SHP77 (cell line): Measurements from ENCODE around the gene TTN.

Source experiments
- DNase-seq, 2 experiments: peaks; one replicate each; lab custom pipeline; 2025; lab: John Stamatoyannopoulos, UW

TTN gene

DNA sequence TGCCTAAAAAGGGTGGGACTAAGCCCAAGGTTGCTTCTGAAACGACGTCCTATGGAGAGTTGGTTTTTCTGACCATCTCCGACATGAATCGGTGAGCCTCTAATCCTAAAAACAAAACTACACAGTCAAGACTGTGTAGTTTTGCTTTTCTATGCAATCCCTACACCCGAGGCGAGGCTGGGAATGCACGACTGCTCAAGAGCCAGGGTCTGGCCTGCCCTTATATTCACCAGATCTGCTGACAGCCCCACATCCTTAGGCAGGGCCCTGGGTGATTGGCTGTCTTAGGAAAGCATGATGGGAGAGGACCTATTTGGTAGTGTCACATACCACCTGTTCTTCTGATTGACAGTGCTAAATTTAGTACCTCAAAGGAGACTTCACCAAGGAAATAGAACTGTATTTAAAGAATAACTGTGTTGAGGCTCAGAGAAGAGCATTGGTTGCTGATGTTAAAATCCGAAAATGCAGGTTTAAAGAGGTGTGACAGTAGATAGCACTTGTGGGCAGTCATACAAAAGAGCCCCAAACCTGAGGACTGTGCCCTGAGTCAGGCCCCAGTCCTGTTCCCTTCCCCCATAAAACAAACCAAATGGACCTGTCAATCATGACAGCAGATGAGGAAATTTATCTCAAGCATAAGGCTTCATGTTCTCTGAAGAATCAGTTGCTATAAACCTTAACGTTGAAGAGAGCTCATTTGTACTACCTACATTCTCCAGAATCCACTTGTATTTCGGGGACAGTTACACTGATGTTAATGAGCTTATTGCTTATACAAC lies at the start of gene TTN:
Gene TTN, minus strand, starts transcription at position 197 of the 782 bp plus-strand sequence. CDS start 2,781 bp downstream, outside the sequence.
- no peak for DNase-seq

DNA sequence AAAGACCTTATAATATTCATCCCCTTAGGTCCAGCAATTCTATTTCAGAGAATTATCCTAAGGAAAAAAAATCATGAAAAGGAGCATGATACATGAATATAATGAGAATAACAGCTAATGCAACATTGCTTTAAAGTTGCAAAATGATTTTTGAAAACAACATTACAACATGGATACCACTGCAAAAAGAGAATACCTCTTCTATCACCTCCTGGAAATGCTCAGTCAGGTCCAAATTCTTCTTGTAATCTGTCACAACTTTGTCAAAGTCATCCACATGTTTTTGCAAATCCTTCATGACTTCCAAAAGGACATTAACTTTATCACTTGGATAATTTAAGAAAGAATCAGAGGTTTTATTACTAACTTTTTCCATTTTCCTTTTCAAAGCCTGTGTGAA lies 47.9 kb upstream of the TTN start:
- no peak for DNase-seq

DNA sequence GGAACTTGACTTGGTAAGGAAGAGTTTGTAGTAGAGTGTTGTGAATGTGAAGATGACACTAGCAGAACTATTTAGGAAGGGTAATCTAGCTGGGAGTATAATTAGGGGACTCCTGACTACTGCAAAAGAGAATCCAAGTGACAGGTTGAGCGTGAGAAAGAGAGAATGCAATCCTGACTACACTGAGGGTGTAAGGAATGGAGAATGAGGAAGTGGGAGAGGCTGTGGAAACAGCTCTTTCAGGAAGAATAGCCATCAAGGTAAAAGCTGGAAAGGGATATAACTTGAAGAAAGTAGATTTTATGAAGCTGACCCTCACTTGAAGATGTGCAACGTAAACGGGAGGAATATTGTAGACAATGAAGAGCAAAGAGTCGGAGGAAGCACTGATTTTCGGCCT lies 41.1 kb upstream of the TTN start:
- DNase-seq: no peak

DNA sequence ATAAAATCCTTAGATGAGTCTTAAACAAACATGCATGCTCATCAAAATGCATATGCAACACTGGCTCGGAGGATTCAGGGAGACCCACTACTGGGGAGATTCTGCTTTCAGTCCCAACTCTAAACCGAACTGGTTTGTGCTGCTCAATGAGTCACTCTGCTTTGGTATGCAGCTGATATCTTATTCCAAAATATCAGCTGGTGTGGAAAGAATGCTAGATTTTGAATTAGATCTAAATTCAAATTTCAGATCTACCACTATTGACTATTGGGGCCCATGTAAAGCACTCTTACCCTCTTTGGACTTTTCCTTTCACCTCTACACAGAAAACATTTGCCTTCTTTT lies 39.2 kb upstream of the TTN start:
- no peak for DNase-seq

DNA sequence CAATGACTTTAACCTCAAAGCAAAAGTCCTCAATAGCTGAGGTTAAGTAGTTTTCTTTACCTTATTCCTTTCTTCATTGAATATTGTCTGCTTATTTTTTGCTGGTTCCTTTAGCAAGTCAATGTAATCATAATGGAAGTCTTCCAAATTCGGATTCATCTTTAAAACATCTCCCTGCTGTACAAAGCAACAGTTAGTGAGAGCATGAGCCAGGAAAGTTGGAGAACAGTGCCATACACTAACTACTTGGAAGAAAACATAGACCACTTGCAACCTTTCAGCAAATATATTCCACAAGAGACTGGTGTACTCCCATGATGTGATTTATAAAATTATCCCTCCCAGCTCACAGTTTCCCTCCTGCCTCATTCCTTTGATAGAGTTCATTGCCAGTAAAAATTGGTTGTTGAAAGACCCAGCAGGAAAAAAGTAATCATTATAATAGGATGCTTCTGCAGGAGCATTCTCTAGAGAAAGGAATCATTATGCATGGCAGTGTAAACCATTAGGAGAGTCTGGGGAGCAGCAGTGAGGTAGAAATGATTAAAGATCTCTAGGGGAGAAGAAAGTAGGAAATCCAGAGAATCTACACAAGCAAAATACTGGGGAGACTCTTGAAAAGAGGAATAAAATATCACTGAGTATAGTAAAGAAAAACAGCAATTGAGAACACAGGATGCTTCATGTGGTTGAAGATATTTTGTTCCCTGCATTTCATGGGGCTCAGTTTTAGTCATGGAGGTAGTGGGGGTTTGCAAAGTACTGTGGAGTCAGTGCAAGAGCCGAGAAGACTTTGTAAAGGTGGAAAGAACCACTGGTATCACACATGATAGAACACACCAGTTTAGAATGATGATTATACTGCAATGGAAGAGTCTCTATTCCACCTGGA lies 38.6 kb upstream of the TTN start:
- DNase-seq: no peak

DNA sequence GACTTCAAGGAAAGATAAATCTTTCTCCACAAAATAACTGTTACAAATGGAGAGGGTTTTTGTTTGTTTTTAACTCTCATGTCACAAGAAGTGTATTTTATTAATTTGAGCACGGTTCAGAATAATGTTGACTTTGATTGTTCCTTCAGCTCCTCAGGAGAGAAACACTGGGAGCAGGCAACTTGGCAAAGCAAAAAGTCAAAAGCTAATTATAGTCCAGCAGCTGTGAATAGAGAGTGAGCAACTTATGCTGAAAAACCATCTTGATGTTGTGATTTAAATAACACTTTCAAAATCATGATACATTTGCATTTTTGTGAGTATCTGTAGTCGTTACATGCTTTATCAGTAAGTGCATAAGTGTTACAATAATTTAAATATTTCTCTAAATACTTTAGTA lies 37.5 kb upstream of the TTN start:
- DNase-seq: no peak

DNA sequence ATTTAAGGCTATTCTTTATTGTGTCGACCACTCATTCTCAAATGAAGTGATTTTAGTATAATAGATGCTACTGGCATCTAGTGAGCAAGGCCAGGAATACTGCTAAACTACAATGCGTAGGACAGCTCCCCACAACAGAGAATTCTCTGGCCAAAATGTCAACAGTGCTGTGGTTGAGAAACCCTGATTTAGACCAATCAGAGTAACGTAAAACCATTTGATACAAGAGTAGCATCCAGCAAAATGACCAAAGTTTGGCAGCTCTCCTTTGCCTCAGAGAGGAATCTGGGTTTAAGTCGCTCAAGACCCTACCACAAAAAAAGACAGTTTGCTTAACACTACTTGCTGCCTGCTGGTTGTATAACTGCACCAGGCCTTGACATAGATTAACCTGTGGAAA lies 37.0 kb upstream of the TTN start:
- no peak for DNase-seq

DNA sequence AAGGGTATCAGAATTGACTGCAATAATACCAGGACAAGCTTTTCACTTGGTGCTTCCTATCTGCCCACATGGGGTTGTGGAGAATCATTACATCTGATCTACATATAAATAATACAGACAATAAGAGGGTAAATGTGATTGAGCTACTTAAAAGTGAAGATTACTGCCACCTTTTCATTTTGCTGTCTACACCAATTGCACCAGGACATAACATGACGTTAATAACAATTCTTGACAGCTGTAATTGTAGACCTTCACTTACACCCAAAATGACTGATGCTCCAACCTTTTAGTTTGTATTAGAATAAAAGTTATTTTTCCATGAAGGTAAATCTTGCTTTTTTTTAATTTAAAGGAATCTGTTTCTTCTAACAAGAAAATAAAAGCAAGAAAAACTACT lies 36.5 kb upstream of the TTN start:
- no peak for DNase-seq

DNA sequence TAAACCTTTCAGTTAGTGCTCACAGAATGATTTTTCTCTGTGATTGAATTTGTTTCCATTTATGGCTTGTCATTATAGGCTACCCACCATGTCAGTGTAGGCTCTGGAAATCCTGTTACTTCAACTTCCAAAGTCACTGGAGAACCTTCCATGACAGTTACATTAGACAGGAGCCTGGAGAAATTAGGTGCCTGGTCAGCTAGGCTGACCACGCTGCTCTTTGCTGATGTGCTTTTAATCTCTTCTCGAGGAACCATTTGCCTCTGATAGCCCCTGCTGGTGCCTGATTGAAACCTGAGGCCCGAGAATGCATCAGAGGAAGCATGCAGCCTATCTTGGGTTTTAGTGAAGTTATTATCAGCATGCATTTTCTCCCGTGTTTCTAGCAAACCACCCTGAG lies 29.6 kb upstream of the TTN start:
- no peak for DNase-seq

DNA sequence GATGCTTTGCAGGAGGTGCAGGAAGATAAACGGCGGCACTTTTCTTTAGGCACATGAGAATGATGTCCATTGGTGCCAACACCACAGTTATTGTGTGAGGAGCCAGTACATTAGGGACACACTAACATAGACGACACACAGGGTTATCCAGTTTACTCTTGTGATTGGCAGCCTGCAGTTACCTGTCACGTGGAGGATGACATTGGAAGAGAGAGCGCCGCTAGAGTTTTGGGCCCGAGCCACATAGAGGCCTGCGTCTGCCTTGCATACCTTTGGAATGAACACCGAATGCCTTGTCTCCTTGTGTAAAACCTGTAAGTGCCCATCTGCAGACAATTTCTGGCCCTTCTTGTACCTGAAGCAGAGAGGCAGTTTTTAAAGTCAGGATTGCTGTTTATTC lies 26.9 kb upstream of the TTN start:
- DNase-seq: no peak

DNA sequence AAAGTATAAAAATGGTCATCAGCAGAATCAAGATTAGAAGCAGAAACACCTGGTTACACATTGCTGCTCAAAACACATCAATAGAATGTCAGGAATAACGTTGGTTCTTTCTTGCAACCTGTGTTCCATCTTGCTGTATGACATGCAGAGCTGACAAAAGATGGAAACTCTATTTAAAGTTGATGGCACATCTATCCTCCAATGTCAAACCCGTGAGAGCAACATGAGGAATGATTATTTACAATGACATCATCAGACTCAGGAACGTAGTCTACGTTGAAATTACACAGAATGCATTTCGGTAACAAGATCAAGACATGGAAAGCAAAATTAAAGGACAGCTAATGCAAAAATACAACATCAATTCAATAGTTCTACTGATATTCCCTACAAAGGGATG lies 26.2 kb upstream of the TTN start:
- DNase-seq: no peak

DNA sequence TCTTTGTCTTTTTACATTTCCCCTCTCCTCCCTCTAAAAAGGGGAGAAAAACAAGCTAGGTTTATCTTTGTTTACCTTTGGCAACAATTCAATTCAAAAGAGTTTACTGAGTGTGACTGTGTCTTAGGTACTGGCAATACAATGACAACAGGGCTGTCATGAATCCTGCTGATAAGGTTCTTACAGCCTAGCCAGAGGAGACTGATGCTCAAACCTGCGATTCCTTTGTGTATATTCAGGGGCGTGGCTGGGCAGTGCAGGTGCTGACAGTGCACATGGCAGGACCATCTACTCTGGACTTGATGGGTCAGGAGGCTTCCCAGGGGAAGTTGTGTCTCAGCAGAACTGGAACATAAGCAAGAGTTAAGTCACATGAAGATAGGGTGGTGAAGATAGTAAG lies 23.2 kb upstream of the TTN start:
- DNase-seq: no peak

DNA sequence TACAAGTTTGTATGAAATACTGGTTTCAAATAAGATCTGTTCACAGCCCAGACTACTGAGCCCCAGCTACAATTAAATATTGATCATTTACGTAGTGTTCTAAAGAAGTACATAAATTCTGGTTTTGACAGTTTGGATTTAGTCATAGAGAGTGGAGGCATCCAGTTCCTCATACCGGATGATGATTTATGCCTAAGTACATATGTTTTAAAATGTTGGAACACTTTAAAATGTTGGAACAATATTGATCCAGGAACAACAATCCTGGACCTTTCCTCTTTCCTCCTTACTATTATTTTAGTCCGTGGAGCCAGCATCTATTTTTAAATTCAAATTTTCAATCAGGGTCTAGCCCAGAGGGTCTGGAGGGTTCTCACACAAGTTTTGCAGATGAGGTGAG lies 22.8 kb upstream of the TTN start:
- no peak for DNase-seq

DNA sequence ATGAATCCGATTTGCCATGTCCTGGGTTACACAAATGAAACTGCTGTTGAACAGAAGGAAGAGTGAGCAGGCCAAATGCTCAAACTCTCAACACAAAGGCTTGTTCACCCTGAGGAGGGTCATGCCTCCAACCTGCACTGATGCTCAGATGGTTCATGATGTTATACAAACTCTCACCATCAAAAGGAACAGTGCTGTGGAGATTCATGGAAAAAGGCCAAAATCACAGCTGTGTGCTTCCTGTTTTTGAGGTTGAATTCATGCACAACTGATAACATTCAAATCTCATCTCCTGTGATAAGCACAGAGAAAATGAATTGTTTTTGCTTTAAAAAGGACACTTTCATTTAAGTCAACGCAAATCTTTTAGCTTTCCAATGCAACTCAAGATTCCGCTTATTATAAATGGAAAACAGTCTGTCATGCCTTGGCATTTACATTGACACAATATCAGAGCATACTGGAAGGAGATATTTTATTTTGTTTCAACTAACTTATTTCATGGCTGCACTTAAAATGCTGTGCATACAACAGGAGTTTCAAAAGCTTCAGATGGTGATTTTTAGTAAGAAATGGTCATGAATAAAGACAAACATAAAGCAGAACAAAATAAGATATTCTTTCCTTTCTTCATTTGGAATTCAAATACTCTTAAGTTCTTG lies 22.2 kb upstream of the TTN start:
- no peak for DNase-seq

DNA sequence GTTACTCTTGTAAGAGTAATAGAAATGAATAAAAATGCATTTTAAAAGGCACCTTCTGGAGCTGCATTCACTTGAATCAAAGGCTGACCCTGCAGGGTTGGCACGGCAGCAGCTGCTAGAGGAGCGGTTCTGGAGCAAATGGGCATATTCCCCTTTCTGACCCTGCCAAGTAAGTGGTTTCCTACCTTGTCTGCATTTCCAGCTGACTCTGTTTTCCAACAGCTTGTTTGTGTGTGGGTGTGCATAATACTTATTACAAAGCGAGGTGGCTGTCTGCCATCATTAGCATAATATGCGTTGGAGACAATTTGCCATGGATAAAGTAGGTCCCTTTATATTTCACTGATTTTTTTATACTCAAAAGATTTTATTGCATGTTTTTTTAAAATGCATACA lies 21.3 kb upstream of the TTN start:
- no peak for DNase-seq

DNA sequence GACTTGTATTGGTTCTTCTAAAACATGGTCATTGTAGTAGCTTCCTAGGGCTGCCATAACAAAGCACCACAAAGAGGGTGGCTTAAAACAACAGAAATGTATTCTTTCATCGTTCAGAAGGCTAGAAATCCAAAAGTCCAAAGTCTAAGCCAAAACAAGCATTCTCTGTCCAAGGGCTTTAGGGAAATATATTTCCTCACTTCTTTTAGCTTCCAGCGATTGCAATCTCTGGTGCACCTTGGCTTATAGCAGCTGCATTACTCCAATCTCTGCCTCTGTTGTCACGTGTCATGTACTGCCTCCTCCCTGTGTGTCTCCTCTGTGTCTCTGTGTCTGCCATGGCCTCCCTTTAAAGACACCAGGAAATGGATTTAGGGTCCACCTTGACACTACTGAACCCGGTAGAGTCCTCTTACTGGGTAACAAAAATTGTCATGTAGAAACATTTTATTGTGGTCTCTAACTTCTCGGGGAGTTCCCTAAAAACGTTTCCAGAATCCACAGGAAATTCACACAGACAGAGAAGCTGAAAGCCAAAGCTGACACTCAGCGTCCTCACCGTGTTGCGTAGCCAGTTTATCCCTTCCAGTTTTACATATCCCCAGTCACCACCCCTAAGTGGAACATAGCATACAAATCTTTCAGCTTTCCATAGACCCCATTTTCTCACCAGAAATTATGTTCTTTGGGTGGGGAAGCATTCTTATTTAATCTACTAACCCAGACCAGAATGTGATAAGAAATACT lies 20.7 kb upstream of the TTN start:
- DNase-seq: no peak

DNA sequence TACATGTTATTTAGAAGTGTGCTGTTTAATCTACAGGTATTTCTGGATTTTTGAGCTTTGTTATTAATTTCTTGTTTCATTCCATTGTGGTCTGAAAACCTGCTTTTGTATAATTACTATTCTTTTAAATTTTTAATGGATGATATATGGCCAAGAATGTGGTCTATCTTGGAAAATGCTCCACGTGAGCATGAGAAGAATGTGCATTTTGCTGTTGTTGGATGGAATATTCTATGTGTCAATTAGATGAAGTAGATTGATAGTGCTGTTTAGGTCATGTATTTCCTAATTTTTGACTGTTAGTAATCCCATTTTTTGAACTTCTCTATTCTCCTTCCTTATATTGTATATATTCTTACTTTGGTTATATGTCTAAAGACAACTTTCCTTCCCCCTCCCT lies 19.9 kb upstream of the TTN start:
- no peak for DNase-seq

DNA sequence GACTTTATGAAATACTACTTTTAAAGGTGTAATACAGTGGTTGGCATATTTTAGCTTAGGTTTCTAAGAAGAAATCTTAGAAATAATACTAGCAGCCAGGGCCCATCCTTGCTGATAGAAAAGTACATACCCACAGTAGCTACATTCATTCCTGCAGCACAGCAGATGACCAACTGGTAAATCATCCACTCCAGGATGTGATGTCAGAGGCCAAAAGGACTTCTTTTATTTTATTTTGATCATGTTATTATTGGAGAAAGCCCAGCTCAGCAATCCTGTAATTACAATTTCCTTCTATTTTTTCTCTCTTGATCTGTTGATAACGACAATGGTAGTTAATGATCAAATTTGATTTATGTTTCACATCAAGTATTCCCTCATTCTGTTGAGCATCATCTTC lies 18.0 kb upstream of the TTN start:
- no peak for DNase-seq

DNA sequence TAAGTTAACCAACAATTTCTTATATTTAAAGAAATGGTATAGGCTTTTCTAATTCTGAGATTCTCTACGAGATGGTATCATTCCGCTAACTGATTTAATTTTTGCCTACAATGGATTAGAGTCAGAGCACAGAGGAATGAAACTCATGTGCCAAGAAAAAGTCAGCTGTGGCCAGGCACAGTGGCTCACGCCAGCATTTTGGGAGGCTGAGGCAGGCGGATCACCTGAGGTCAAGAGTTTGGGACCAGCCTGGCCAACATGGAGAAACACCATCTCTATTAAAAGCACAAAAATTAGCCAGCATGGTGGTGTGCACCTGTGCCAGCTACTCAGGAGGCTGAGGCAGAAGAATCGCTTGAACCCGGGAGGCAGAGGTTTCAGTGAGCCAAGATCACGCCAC lies 17.0 kb upstream of the TTN start:
- DNase-seq: no peak

DNA sequence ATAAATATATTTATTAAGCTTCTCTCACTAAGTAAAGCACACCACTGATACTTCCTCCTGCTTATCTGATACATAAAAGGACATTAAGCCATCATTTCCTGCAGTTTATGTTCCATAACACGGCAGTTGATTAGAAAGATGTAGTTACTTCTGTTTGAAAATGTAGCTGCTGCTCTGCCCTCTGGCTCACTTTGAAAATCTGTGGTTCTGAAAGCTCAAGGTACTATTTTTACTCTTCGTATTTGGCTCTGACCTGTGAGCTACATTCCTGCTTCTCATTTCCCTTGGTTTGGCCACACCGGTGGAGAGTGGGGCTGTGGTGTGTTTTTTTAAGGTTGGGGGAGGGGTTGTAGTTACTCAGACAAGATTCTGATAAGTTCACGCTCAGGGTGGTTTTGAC lies 12.8 kb upstream of the TTN start:
- no peak for DNase-seq

DNA sequence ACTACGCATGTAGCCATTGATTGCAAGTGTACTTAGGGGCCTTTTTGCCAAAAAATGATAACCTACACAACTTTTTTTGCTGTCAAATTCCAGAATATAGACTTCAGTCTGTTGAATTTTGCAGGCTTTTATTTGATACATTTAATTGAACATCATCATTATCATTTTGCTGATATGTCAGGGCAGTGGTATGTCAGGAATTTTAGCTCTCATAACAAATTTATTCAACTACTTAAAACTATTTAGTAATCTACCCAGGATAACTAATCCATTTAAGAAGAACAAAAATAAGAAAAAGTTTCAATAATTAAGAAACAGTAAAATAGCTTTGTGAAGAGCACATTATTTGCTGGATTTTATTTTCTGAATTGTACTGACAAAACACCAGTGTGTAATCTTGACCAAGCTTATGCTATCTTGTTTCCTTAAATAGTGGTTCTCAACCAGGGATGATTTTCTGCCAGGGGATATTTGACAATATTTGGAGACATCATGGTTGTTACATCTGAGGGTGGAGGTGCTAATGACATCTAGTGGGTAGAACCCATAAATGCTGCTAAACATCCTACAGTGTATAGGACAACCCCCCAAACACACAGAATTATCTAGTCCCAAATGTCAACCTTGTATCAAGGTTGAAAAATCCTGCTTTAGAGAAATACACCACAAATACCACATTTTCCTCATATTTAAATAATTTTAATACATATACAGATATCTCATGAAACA lies 12.1 kb upstream of the TTN start:
- no peak for DNase-seq

DNA sequence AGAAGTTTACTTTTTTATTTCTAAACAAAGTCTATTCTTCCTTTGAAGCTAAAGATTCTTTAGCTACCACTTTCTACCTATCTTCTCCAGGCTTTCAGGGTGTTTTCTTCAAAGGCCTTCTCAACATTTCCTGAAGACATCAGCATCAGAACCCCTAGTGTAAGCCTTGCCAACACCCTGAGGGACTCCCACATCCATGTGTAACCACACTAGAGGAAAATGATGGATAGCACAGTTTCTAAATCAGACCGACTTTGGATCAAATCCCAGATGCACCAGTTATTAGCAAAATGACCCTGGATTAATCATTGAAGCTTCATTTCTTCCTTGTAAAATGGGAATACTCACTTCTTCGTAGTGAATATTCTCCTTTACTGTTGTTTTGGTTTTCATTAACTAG lies 4.7 kb upstream of the TTN start:
- no peak for DNase-seq
